ENCODE measurements around the gene SATB1.

Gene SATB1

GRCh38 chr3:18301781-18302180, 123.4 kb downstream of the SATB1 start:
- no peak overlapping the region for H3K27ac ChIP-seq
- no peak for TF ChIP-seq CTCF (conservative IDR thresholded peaks at IDR 0.05)

- H3K27ac ChIP-seq: no peak overlapping the region
- TF ChIP-seq CTCF (conservative IDR thresholded peaks at IDR 0.05): no peak
Observed at GRCh38 chr3:18300916-18301315, 124.2 kb downstream of the SATB1 start.

- TF ChIP-seq CTCF (conservative IDR thresholded peaks at IDR 0.05): no peak
- no peak overlapping the region for H3K27ac ChIP-seq
Observed at GRCh38 chr3:18297126-18297525, 128.0 kb downstream of the SATB1 start.

All from VCaP (cell line).